CD4-positive, alpha-beta T cell treated with Interleukin-15 for 4 hours (primary cell): ENCODE data around the gene HYAL2.

Experiments used
- DNase-seq: peaks from one replicate; pipeline ENCODE4 v3.0.0-alpha.2; 2020; ENCODE audit warnings: low spot score

The HYAL2 gene

GRCh38 chr3:50322386-50323091, at the start of gene HYAL2:
HYAL2 (minus strand) TSS chr3:50322745; CDS start chr3:50320489, 2,256 bp downstream.
- DNase-seq, result no peak

GRCh38 chr3:50371133-50371685, 48.7 kb upstream of the HYAL2 start:
- no peak for DNase-seq

- DNase-seq, result no peak
Measured at GRCh38 chr3:50370594-50370993, 48.0 kb upstream of the HYAL2 start.

GRCh38 chr3:50369012-50369670, 46.6 kb upstream of the HYAL2 start:
- DNase-seq, result no peak

GRCh38 chr3:50365842-50366220, 43.3 kb upstream of the HYAL2 start:
- DNase-seq, result no peak

GRCh38 chr3:50365080-50365841, 42.7 kb upstream of the HYAL2 start:
- peak; percentile 94 for DNase-seq

GRCh38 chr3:50364573-50365079, 42.1 kb upstream of the HYAL2 start:
- no peak for DNase-seq

- DNase-seq, result no peak
Measured at GRCh38 chr3:50359760-50360110, 37.2 kb upstream of the HYAL2 start.

- DNase-seq, result peak; percentile 97
Measured at GRCh38 chr3:50358911-50359759, 36.6 kb upstream of the HYAL2 start, which contains the start of gene TMEM115. TMEM115 (minus strand) TSS chr3:50359521; CDS start chr3:50359063, 458 bp downstream.

GRCh38 chr3:50358355-50358910, 35.9 kb upstream of the HYAL2 start:
- DNase-seq, result no peak

- no peak for DNase-seq
Measured at GRCh38 chr3:50357481-50357880, 34.9 kb upstream of the HYAL2 start.

GRCh38 chr3:50356553-50356952, 34.0 kb upstream of the HYAL2 start:
- no peak for DNase-seq

GRCh38 chr3:50355829-50356552, 33.4 kb upstream of the HYAL2 start:
- DNase-seq, result no peak

- DNase-seq, result no peak
Measured at GRCh38 chr3:50354850-50355249, 32.3 kb upstream of the HYAL2 start.

GRCh38 chr3:50354186-50354764, 31.7 kb upstream of the HYAL2 start:
- no peak for DNase-seq

GRCh38 chr3:50353245-50354004, 30.9 kb upstream of the HYAL2 start:
- no peak for DNase-seq

GRCh38 chr3:50352781-50353180, 30.2 kb upstream of the HYAL2 start:
- DNase-seq, result no peak

- no peak for DNase-seq
Measured at GRCh38 chr3:50351323-50351697, 28.8 kb upstream of the HYAL2 start.

GRCh38 chr3:50350527-50351322, 28.2 kb upstream of the HYAL2 start, which contains the start of the genes CYB561D2 and NPRL2:
CYB561D2 (plus strand) TSS chr3:50350862; CDS start chr3:50351434, 572 bp downstream.
NPRL2 (minus strand) TSS chr3:50350775; CDS start chr3:50350652, 123 bp downstream.
- DNase-seq, result peak; percentile 99
